GM12864 (cell line): Measurements from ENCODE around the gene MYLK4.

Source experiments
- DNase-seq: peaks from one replicate; pipeline ENCODE4 v3.0.0-alpha.2; 2011; ENCODE audit warnings: low read depth
- H3K4me3 ChIP-seq: 2 replicates; pipeline ENCODE4 v1.5.1; 2011; ENCODE audit warnings: mild to moderate bottlenecking, low read depth, low read length, control low read depth
- TF ChIP-seq, protein P1 (sequence below): IDR thresholded peaks from 2 replicates; pipeline ENCODE4 v1.5.1; 2011; ENCODE audit warnings: low read depth, mild to moderate bottlenecking, moderate library complexity, low read length, control low read depth, inconsistent platforms; ENCODE audit errors: missing control alignments

MYLK4 gene

DNA sequence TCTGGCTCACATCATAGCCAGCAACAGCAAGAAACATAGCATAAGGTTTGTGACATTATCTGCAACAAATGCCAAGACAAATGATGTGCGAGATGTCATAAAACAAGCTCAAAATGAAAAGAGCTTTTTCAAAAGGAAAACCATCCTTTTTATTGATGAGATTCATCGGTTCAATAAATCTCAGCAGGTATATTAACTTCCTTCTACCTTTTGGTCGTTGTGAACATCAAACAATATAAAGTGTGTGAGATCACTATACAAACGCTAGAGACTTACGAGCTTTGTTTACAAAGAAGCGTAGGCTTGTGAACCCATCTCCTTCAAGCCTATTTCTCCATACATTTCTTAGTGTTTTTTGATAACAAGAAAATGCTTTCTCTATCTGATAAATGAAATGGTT, 18.0 kb upstream of the MYLK4 start:
- no peak for DNase-seq
- H3K4me3 ChIP-seq: no peak overlapping the region; the same call in 1 of the 2 replicates
- TF ChIP-seq, protein P1, sequence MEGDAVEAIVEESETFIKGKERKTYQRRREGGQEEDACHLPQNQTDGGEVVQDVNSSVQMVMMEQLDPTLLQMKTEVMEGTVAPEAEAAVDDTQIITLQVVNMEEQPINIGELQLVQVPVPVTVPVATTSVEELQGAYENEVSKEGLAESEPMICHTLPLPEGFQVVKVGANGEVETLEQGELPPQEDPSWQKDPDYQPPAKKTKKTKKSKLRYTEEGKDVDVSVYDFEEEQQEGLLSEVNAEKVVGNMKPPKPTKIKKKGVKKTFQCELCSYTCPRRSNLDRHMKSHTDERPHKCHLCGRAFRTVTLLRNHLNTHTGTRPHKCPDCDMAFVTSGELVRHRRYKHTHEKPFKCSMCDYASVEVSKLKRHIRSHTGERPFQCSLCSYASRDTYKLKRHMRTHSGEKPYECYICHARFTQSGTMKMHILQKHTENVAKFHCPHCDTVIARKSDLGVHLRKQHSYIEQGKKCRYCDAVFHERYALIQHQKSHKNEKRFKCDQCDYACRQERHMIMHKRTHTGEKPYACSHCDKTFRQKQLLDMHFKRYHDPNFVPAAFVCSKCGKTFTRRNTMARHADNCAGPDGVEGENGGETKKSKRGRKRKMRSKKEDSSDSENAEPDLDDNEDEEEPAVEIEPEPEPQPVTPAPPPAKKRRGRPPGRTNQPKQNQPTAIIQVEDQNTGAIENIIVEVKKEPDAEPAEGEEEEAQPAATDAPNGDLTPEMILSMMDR: no peak

DNA sequence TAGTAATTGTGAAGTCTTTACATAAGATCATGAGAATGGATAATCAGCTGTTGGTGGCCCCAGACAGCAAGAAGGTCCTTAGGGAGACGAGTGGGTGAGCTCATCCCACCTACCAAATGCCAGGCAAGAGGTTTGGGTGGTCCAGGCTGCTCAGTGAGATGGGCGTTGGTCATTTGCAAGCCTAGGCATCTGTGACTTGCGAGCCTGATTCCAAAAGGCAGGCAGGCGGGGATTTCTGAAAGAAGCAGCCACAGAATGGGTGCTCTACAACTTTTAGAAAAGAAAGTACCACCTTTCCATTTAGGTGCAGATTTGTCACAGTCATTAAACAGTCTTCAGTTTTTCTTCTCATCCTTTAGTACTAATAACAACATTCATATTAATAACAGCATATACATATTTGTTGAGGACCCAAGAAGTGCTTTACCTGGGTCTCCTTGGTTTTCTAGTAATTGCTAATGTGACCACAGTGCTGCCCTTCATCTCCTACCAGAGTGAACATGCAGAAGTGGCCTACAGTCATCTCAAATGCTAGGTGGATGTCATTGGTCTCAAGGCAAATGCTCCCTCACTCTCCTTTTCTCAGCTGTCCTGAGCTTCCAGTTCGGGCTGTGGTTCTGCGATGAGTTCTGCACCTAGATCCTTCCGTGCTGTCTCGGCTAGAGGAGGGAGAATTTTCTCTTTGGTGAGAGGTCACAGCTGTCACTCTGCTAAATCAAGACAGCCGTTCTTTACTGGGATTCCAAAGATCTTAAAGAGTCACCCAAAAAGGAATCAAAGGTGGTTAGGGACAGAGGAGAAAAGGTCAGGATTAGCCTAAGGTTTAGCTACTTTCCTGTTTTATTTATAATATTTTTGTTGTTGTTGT, 17.2 kb upstream of the MYLK4 start:
- TF ChIP-seq, protein P1: no peak
- peak overlapping the region; percentile 59 for H3K4me3 ChIP-seq
- DNase-seq: no peak

DNA sequence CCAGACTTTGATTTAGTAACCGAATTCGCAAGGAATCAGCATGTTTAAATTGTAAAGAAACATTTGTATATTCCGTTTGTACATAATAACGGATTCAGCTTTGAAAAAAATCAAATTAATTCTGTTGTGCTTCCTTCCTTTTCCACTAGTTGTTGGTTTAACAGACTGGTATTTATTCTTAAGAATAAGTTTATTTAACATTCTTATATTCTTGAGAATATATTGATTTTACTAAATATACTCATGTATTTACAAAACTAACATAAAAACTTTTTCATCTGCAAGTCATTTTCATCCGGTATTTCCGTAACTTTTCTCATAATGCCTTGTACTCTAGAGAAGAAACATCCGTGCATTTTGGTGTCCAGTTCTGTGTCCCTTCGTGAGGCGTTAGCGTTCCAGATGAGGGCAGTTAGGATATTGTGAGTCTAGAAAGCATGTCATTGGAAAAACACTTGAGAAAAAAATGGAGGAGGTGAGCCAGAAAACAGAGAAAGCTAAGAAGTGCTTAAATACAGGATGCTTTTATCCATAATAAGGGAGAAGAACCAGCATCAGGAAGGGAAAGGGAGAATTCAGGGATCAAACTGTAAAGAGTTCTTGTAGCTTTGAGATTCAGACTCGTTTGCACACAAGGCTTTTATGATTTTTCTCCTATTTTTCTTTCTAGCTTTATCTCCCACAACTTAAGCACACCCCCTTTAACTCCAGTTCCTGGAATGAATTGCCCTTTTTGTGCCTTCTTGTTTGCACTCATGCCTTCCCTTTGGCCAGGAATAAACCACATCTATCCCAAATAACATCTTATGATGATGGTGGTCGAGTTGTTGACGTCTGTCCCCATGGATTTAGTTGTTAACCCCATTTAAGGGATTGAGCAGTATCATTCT, 16.3 kb upstream of the MYLK4 start:
- H3K4me3 ChIP-seq: peak overlapping the region; percentile 59
- TF ChIP-seq, protein P1: peak; percentile 8
- no peak for DNase-seq

DNA sequence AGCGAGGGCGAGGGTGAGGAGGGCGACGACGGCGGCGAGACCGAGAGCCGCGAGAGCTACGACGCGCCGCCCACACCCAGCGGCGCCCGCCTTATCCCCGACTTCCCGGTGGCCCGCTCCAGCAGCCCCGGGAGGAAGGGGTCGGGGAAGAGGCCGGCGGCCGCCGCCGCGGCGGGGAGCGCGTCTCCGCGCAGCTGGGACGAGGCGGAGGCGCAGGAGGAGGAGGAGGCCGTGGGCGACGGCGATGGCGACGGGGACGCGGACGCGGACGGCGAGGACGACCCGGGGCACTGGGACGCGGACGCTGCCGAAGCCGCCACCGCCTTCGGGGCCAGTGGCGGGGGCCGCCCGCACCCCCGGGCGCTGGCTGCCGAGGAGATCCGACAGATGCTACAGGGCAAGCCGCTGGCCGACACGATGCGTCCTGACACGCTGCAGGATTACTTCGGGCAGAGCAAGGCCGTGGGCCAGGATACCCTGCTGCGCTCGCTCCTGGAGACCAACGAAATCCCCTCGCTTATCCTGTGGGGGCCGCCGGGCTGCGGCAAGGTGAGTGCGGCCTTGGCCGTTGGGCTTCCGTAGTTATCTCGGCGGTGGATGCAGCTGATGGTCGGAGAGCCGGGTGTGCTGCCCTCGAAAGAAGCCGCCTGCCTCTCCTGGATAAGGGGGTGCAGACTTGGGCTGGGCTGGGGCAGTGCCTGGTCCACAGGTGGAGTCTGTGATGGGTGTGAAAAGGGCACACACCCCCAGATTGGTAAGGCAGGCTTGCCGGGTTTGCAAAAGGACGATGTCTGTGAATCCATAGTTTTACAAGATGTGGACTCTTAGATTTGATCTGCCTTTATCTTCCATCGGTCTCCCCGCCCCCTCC, 15.4 kb upstream of the MYLK4 start:
- TF ChIP-seq, protein P1: no peak
- no peak for DNase-seq
- peak overlapping the region; percentile 59 for H3K4me3 ChIP-seq

DNA sequence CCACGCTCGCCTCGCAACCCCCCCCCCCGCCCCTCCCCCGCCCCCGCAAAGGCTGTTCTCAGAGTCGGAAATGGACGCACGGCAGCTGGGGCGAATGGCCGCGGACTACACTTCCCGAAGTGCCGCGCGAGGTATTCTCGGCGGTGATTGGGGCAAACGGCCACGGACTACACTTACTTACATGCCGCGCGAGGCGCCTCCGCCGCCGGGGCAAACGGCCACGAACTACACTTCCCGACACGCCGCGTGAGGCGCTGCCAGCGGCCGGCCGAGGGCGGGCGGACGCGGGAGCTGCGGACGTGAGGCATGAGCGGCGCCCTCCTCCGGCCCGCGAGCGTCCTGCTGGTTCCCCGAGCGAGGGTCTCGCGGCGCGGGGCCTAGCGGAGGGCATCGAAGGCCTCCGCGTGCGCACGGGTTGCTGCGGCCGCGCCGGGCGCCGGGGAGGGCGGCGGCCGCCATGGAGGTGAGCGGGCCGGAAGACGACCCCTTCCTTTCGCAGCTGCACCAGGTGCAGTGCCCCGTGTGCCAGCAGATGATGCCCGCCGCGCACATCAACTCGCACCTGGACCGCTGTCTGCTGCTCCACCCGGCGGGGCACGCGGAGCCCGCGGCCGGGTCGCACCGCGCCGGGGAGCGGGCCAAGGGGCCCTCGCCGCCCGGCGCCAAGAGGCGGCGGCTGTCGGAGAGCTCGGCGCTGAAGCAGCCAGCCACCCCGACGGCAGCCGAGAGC, 14.6 kb upstream of the MYLK4 start, which contains the start of gene WRNIP1:
WRNIP1 (plus strand) TSS at position 228 of the 730 bp plus-strand sequence; CDS start at position 458, 230 bp downstream.
- TF ChIP-seq, protein P1: peak; percentile 60
- DNase-seq: peak; percentile 93
- H3K4me3 ChIP-seq: peak within 1 kb of the TSS; percentile 69

DNA sequence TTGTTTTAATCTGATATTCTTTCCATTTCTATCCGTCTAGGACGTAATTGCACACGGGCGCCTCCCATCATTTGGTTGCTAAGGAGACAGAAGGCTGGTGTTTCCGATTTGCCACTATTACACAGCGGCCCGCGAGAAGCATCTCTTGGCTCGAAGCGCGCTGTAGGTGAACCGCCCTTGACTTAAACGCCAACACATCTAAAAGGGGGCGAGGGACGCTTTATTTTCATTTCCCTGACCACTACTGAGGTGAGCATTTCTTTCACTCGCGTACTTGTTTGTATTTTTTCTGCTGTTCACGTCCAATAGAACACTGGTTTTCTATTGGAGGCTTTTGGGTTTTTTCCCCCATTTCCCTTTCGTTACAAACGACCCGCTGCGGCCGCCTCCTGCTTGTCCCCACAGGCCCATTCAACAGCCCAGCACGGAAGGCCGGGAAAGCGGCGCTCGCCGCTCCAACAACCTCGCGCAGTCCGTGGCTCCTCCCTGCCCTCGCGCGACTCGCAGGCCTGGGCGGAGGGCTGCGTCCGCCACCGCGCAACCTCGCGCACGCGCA, 14.0 kb upstream of the MYLK4 start:
- peak; percentile 26 for DNase-seq
- TF ChIP-seq, protein P1: no peak

More for the DNA sequence above, 14.0 kb upstream of the MYLK4 start:
- H3K4me3 ChIP-seq: peak overlapping the region; percentile 69
